Stomach (tissue), 4 donors: ENCODE results near the gene ATXN7L3.

Experiments
- POLR2AphosphoS5 ChIP-seq, 3 donors: sonication (generic); formaldehyde crosslinking; IDR thresholded peaks; one replicate each; pipeline ENCODE4 v1.6.1; 2016; ENCODE audit warnings: antibody characterized with exemption in 3 of 3
- TF ChIP-seq, protein P1 (sequence below), 7 experiments: fragments of 450-650 bp in 4 of 7; fragments of 200-600 bp in 3 of 7; sonication (generic) in 3 of 7; IDR thresholded peaks; one replicate each; pipeline ENCODE4 v1.5.1; 2016 to 2019; ENCODE audit warnings: antibody characterized with exemption in 7 of 7, control low read depth in 2 of 7, mild to moderate bottlenecking in 1 of 7

DNA sequence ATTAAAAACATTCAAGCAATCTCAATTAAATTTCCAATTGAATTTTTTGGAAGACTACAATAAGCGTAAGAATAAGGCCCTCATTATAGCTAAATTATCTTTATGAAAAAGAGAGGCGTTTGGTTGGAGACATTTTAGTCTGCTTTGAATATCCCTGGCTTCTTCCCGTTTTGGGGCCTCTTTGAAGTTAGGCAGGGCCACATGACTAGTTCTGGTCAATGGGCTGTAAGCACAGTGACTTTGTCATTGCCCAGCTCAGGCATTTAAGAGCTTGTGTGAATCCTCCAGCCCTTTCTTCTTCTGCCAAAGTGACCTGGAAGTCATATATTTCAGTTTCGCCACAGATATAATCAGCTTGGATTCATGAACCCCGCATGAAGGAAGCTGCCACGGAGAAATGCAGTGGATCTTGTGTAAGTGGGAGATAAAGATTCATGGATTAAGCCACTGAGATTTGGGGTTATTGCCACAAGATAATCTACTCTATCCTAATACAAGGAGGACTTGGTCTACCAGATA is 41.5 kb upstream of the ATXN7L3 start:
- no peak for TF ChIP-seq POLR2AphosphoS5 (IDR thresholded peaks at IDR 0.05)
- TF ChIP-seq, protein P1, sequence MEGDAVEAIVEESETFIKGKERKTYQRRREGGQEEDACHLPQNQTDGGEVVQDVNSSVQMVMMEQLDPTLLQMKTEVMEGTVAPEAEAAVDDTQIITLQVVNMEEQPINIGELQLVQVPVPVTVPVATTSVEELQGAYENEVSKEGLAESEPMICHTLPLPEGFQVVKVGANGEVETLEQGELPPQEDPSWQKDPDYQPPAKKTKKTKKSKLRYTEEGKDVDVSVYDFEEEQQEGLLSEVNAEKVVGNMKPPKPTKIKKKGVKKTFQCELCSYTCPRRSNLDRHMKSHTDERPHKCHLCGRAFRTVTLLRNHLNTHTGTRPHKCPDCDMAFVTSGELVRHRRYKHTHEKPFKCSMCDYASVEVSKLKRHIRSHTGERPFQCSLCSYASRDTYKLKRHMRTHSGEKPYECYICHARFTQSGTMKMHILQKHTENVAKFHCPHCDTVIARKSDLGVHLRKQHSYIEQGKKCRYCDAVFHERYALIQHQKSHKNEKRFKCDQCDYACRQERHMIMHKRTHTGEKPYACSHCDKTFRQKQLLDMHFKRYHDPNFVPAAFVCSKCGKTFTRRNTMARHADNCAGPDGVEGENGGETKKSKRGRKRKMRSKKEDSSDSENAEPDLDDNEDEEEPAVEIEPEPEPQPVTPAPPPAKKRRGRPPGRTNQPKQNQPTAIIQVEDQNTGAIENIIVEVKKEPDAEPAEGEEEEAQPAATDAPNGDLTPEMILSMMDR (IDR thresholded peaks at IDR 0.05) = no peak
